T-helper 2 cell treated with Interferon-gamma antibody and Interleukin-4, amounts not matched to agents 100 ng/mL and 5 ng/mL, for 36 hours (primary cell): ENCODE measurements around the gene ST6GAL2. TPM values are rescaled to one million over a fixed set of nuclear protein-coding genes. Genes with fewer than 3 reads are reported as not detected.

Experiments
- intact Hi-C: fragments of 100-400 bp; cut with micrococcal nuclease; formaldehyde crosslinking; loops from one replicate; pipeline ENCODE4 v1.15.1; 2023
- total RNA-seq: library from RNA; stranded (reverse); gene quantifications from 2 replicates; pipeline ENCODE4 v1.2.3, GENCODE V29; 2022

Gene ST6GAL2
- total RNA-seq, 1 donor from 2014 or later: not detected

DNA sequence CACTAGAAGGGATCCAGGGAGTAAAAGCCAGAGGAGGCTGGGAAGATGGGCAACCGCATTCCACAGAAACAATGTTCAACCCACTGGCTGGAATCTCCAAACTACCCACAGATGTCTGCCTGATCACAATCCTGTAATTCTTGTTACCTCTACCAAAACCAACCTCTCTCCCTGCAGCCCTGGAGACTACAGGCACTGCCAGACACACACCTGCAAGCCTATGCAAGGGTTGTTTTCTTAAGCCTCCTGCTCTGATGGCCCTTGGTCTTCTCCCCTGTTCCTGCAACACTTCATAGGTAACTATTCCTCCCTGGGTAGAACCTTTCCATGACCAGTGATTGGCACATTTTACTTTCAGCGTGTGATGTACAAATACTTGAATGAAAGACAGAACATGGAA is 21.9 kb downstream of the ST6GAL2 start:
- intact Hi-C loops: no loop called here

DNA sequence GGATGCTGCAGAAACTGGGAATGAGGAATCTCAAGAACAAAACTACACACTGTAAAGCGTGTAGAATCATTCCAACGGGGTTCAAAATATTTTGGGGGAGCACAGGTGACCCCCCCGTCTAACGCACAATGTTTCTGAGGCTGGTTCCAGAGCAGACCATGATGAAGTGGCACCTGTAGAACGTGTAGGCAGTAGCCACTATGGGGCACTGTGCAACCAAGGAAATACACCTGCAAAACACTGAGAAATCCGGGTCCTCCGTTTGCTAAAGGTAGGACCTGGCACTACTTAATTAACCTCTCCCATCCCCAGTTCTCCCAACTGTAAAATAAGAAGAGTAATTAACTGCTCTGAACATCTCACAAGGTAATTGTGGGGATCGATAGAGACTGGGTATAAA is 22.6 kb downstream of the ST6GAL2 start:
- intact Hi-C loops: no loop called here

DNA sequence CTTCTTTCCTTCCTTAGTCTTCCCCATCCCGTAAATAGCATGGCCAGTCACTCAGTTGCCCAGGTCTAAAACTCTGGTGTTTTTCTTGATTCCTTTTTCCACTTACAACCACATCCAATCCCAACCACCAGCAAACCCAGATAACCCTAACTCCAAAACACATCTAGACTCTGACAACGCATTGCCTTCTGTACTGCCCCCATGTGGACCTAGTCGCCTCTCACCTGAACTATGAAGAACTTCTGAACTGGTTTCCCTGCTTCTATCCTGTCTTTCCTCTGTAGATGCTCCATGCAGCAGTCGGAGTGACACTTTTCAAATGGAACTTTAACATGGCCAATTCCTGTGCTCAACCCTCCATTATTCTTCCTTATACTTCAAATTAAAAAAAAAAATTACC is 26.5 kb downstream of the ST6GAL2 start:
- intact Hi-C loops: no loop called here

DNA sequence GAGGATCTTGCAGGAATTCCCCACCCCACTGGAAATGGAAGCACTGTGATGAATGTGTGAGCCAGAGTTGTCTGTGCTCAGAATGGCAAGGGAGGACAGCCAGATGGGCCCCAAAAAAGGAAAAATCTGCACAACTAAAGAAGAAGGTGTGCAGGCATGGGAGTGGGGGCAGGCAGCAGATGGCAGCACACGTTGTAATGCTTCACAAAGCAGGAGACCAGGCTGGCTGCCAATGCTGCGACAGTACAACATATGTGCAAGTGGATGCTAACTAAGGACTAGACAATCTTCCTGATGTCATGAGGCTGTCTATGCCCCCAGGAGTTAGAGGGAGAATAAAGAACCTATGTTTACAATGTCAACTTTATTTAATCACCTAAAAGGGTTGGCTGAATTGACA is 27.2 kb downstream of the ST6GAL2 start:
- intact Hi-C loops: no loop called here

DNA sequence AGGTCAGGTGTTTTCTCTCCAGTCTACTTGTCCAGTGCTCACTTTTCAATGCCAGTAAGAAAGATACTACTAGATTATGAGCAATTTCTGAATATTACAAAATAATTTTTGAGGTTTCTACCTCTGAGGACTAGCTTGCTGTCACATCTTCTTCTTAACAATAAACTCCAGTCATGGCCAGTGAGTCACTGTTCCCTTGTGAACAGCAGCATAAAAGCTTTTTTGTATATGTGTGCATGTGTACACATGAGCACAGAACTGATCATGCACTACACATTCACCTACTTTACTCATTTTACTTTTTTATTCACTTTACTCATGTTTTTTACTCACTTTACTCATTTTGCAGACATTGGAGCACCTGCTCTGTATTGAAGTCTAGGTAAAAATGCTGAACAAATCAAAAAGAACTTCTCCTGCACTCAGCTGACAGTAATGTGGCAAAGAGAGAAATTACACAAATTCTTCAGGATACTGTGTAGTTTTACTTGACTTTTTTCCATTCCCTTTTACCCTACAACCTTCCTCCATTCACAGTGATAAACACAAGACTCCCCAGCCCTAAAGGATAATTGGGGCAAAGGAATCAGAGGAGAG is 28.0 kb downstream of the ST6GAL2 start:
- intact Hi-C loops: no loop called here

DNA sequence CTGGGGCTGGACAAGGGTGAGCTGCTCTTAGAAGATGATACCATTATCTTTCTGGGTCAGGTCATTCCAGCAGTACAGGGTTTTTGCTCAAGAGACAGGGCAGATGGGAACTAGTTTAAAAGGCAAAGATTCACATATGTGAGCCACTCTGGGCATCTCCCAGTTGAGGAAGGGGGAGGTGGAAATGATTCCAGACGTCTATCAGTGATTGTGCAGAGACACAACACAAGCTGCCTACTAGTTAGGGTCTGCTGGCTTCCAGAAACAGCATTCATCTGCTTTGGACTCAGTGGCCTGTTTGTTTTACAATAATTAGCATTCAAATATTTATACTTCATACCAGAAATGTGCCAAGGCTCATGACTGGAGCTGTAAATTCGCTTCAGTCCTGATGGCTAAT is 32.3 kb downstream of the ST6GAL2 start:
- intact Hi-C loops: no loop called here

DNA sequence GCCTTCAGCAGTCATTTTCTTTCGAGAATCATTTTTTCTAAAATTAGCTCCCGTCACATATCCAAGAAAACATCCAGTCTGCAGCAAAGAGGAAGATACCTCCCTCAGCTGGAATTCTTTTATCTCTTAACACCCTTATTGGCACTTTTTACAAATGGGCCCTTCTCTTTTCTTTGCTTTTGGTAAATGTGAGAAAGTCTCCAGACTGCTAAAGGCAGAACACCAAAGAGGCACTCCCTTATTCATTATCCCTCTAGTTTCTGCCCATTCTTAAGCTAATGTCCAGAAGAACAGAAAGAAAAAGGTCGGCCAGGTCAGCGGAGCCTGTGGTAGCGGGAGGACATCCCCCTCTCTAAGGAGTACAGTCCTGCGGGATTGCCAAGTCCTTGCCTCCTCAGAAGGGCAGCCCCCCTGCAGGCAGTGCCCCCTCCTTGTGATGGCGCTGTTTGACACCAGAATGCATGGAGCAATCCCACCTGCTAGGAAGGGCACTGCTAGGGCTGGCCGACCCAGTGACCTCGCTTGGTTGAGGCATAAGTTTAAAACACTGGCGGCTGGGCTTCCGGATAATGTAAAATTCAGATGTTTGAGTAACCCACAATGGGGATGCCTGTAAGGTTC is 34.0 kb downstream of the ST6GAL2 start:
- intact Hi-C loops: no loop called here

DNA sequence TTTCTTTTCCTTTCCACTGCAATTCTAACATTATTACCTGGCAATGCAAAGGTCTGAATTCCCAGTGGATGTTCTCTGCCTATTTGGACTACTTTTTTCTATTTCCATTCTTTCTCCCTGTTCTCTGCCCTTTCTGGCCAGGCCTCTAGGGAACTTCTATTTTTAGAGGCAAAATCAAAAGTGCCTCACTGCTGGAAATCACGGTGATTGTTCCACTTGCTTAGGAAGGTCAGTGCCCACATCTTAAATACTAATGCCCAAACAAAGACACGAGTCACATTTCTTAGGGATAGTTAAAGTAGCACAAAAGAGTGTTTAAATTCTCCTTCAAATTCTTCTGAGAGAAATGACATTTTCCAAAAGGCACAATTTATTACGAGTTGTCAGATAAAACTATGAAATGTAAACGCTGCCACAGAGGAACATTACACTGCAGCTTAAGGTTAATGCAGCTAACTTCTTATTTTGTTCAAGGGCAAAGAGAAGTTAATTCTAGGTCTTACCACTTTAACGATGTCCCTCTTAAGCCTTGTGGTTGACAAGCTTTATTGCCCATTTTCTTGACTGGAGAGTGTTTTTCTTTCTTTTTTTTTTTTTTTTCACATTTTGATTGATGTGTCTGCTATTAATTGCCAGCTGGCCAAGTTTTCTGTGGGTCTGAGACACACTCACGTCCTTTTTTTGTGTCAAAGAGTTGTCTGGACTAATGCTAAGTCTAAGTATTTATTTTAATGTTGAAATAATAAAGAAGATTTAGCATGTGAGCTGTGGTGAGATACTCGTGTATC is 34.7 kb downstream of the ST6GAL2 start:
- intact Hi-C loops: no loop called here

DNA sequence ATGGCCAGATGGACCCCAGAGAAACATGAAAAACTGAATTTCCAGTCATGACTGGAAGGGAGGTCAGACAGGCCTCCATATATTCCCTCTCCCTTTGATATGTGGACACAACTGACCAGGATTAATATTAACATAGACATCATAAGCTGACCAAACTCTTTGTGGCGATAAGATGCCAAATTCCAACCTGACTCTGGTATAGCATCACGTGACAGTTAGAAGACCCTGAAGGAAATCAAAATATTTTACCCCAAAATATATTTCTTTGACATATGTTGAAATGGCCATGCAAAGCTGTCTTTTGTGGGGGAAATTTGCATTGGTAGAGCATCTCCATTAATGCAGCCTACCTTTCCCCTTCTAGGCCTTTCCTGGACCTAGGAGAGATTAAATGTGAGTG is 36.7 kb downstream of the ST6GAL2 start:
- intact Hi-C loops: no loop called here

DNA sequence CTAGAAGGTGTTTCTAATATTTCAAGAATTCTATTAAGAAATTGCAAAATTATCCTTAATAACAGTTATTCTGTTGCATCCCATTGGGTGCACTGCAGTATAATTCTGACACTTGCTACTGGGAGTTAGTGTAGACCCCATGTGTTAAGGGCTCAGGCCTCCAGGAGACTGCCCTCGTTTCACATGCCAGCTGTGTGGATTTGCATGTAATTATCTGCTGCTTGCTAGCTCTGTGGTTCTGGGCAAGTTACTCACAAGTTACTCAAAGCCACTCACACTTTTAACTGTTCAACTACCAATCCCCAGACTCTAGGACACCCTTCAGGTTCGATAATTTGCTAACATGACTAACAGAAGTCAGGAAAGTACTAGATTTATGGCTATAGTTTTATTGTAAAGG is 38.6 kb downstream of the ST6GAL2 start:
- intact Hi-C loops: no loop called here

DNA sequence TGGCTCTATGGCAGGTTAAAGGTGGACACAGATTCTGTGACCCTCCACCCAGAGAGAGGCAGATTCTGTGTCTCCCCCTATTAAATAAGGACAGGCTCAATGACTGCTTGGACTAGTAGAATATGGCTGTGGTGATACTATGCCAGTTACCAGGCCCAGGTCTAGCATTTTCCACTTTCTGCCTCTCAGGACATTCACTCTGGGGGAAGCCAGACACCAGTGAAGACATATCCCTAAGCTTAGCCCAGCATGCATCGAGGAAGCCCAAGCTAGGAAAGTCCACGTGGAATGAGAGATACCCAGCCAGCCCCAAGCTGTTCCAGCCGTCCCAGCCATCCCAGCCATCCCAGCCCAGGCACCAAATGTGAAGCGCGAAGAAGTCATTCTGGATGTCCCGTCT is 40.3 kb downstream of the ST6GAL2 start:
- intact Hi-C loops: no loop called here

DNA sequence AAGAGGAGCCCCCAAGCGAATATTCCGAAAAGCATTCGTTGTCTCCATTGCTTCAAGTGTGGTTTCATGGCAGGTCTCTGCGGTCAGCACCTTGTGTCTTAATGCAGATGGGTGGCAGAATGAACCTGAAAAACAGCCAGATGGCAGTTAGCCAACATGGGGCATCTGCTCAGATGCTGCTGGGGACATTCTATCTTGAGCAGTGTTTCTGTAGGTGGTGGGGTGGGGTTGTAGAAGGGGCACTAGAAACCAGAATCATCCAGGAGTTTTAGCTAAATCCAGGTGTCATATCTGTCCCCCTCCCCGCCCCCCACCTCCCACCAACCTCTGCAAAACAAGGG is 42.1 kb downstream of the ST6GAL2 start:
- intact Hi-C loops: no loop called here

DNA sequence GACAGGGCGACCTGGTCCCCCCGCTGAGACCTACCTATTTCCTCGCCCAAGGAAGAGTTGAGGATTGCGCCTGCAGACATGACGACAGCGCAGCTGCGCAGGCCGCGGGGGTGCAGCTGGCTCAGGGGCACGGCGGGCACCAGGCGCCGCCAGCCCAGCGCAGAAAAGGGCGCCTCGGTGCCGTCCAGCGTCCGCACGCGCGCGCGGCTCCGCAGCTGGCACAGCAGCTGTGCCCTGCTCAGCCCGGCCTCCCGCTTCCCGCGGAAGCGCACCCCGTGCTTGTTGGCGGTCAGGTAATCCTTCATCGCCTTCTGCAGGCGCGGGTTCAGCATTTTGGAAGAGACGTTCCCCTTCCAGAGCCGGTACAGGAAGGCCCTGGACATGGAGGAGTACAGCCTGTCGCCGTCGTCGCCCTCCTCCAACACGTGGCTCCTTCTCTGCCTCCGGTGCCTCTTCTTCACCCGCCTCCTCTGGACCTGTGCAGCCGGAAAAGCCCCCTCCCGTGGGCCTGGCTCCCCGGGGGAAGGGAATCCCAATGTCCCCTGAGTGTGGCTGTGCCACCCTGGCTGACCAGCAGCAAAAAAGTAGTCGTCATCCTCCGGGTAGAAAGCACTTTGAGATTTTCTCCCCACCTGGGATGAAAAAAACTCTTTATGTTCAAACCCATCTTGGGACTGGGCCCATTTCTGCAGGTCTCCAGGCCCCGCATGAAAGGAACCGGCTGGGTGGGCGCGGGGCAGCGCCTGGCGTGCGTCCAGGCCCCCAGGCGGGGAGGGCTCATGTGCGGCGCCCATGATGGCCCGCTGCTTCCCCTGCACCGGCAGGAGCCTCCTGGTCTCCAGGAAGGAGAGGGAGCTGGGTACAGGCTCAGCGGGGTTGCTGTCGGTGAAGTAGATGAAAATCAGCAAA is 42.7 kb downstream of the ST6GAL2 start:
- intact Hi-C loops: no loop called here

DNA sequence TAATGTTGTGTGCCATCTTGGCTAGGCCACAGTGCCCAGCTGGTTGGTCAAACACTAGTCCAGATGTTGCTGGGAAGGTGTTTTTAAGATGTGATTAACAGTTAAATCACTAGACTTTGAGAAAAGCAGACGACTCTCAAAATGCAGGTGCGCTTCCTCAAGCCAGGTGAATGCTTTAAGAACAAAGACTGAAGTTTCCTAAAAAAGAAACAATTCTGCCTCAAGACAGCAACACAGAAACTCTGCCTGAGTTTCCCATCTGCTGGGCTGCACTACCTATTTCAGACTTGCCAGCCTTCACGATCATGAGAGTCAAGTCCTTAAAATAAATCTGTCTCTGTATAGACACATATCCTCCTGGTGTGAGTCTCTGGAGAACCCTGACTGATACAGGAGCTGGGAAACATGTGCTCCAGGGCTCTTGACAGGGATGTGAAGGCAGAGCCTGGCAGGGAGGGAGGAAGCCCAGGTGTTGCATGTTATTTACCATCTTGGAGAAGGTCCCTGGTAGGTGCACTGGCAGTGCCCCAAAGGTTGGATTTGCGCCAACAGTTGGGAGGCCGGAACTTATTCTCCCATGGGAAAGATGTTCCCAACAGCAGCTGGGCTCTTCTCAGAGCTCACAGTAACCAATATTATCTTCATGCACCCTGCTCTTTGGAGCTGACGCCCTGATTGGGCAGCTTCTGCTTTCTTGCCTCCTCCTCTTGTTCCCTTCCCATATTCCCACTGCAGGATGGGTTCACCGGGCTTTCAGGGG is 43.9 kb downstream of the ST6GAL2 start:
- intact Hi-C loops: no loop called here

DNA sequence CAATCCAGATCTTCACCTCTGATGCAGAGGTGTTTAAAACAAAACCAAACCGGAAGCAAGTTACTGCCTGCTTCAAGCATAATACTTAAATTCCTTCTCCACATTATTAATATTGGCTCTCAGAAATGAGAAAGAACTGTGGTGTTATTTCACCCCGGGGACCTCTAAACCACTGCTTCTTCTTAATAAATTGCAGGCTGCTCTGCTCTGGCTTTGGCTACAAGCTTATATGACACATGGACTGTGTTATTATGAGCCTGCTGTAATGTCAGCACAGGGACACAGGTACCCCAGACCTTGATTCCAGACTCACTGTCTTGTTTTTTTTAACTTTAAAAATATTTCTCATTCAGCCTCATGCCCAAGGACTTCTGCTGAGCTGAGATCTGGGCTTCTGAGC is 45.1 kb downstream of the ST6GAL2 start:
- intact Hi-C loops: no loop called here

DNA sequence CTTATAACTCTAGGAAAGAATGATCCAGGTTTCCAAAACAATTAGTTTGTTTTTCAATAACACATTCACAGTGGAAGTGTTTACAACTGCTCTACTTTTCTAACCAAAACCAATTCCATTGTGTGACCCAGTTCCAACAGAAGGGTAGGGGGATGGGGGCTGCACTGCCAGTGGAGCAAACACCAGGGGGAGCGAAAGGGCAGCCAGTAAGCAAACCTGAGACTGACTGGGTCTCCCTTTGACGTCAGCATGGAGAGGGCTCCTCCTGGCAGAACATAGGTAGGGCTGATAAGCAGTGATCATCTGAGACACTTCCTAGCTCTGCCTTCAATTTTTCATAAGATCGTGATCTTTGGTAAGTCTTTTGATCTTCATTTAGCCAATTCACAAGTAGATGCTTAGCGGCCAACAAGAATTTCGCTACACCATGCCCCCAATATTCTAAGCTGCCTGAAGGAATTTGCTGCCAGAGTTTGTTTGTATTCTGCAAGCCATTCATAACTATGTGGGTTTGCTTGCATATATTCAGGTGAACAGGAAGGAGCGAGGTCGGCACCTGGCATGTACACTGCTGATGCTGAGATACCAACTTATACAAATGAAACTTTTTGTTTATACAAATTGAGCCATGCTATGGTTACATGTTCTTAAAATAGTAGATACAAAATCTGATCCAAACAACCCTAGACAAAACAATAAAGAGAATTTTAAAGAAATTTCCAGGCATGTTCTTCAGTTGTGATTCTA is 45.9 kb downstream of the ST6GAL2 start:
- intact Hi-C loops: no loop called here

DNA sequence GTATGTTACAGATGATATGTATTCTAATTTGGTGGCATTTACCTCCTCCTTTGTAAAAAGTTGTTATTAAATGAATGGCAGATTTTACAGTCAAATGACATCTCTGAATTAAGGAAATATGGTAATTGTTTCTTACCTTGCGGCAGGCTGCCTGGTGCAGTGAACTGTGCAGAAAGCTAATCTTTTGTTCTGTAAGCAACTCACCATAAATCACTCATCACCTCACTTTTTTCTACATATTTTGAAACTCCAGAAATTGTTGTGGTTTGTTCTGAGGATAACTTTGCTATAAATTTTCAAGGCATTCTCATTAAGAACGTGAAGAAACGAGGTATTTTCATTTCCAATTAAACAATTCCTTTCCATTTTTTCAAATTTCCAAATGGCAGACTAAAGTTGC is 52.7 kb downstream of the ST6GAL2 start:
- intact Hi-C loops: no loop called here

DNA sequence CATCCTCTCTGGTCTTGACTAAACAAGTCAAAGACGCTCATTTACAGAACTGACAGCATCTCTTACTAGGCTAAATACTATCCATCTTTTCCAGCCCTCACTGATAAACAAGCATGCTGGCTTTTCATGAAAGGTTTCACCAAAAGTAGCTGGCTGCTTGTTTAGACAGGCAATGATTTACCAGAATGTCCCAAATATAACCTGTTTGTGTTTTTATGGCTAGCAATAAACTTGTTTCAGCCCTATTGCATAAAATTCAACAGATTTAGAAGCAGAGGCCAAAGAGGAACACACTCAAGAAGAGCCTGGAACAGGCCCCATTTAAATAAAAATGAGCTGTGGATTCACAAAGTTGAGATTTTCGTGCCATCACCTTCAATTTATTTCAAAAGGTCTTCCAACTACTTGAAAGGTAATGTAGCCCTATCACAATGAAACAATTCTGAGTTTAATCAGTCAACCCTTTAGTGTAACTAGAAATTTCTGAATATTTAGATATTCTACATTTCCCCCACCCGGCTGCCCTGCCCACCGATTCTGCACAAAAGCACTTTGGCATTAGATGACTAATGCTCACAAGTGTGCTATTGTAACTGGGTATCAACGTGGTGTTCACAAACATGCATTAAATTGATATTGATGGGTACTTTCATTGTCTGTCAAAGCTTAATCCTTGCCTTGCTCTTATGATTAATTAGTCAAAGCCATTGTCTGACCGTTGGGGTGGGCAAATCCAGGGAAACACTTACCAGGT is 54.0 kb downstream of the ST6GAL2 start:
- intact Hi-C loops: no loop called here

DNA sequence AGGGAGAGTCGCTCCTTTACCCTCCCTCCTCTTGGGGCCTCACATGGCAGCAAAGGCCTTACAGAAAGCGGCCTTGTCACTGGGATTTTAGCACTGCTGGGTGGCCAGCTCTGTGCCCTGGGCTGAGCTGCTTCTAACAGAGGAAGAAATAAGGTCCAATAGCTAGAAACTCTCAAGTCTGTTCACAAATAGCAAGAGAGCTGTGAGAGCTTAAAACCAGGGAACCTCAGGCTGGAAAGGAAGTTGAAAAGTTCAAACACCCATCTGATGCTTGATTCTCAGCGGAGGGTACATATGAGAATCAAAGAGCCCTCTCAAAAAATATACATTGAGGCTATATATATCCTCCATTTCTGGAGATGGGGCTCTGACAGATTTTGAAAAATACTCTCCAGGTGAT is 54.7 kb downstream of the ST6GAL2 start:
- intact Hi-C loops: no loop called here

DNA sequence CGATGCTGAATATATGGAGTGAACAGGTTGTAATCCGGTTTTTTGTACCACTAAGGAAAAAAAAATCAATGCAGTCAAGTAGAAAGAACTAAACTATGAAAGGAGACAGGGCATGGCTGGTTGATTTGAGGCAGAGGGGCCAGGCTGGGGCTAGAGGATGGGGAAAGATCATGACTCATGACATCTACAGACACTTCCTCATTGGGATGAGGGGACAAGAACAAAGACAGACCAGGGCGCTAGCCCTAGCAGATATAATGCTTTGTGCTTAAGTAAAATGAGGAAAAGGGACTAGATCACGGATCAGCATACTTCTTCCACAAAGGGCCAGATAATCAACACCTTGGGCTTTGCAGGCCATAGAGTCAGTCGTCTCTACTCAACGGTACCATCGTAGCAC is 55.8 kb downstream of the ST6GAL2 start:
- intact Hi-C loops: no loop called here
